VCaP (cell line): ENCODE data around the gene NEDD4.
A peak's percentile ranks its signal among the peaks of the same experiment; 100 is the strongest.

Experiments
- H3K27ac ChIP-seq: fragments of 450-650 bp; 2 replicates; pipeline ENCODE4 v1.5.1; 2017
- CTCF ChIP-seq: fragments of 450-650 bp; conservative IDR thresholded peaks from 2 replicates; pipeline ENCODE4 v1.5.1; 2017; ENCODE audit warnings: mild to moderate bottlenecking, moderate library complexity

The NEDD4 gene

GRCh38 chr15:55993111-55993803, at the start of gene NEDD4:
TSS of gene NEDD4 (minus strand) at chr15:55993612. CDS start at chr15:55993555, 57 bp downstream.
- TF ChIP-seq CTCF = peak; percentile 83
- peak within 1 kb of the TSS; percentile 75 for H3K27ac ChIP-seq

GRCh38 chr15:56042498-56042897, 49.1 kb upstream of the NEDD4 start:
- H3K27ac ChIP-seq = peak overlapping the region; percentile 32; the same call in 1 of the 2 replicates
- no peak for TF ChIP-seq CTCF

- TF ChIP-seq CTCF = no peak
- H3K27ac ChIP-seq = peak overlapping the region; percentile 32; the same call in 1 of the 2 replicates
Measured at GRCh38 chr15:56042031-56042430, 48.6 kb upstream of the NEDD4 start.

GRCh38 chr15:56040081-56041035, 46.9 kb upstream of the NEDD4 start:
- no peak for TF ChIP-seq CTCF
- no peak overlapping the region for H3K27ac ChIP-seq

GRCh38 chr15:56038707-56039106, 45.3 kb upstream of the NEDD4 start:
- H3K27ac ChIP-seq = no peak overlapping the region
- TF ChIP-seq CTCF = no peak

GRCh38 chr15:56038015-56038414, 44.6 kb upstream of the NEDD4 start:
- no peak overlapping the region for H3K27ac ChIP-seq
- TF ChIP-seq CTCF = no peak

GRCh38 chr15:56036546-56037067, 43.2 kb upstream of the NEDD4 start:
- no peak for TF ChIP-seq CTCF
- H3K27ac ChIP-seq = no peak overlapping the region
